ENCODE data around the gene CASP10.

GRCh38 chr2:201263779-201264178 is 80.8 kb downstream of the CASP10 start:
- no peak for TF ChIP-seq POLR2A (IDR thresholded peaks at IDR 0.05)
- TF ChIP-seq, protein P1, sequence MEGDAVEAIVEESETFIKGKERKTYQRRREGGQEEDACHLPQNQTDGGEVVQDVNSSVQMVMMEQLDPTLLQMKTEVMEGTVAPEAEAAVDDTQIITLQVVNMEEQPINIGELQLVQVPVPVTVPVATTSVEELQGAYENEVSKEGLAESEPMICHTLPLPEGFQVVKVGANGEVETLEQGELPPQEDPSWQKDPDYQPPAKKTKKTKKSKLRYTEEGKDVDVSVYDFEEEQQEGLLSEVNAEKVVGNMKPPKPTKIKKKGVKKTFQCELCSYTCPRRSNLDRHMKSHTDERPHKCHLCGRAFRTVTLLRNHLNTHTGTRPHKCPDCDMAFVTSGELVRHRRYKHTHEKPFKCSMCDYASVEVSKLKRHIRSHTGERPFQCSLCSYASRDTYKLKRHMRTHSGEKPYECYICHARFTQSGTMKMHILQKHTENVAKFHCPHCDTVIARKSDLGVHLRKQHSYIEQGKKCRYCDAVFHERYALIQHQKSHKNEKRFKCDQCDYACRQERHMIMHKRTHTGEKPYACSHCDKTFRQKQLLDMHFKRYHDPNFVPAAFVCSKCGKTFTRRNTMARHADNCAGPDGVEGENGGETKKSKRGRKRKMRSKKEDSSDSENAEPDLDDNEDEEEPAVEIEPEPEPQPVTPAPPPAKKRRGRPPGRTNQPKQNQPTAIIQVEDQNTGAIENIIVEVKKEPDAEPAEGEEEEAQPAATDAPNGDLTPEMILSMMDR (IDR thresholded peaks at IDR 0.05) = no peak

Measured in stomach (tissue), 4 donors.